GM18526 (cell line): Measurements from ENCODE around the gene FOXF1.

Experiments
- POLR2A ChIP-seq: IDR thresholded peaks from 3 replicates; pipeline ENCODE4 v1.6.1; 2011; ENCODE audit not compliant: insufficient read length; ENCODE audit errors: extremely low read depth

The FOXF1 gene

GRCh38 chr16:86498155-86498670 lies 12.1 kb upstream of the FOXF1 start:
- TF ChIP-seq POLR2A, result no peak

- no peak for TF ChIP-seq POLR2A
Measured at GRCh38 chr16:86498671-86499439, 11.5 kb upstream of the FOXF1 start.

GRCh38 chr16:86499440-86499786 lies 10.9 kb upstream of the FOXF1 start:
- TF ChIP-seq POLR2A, result no peak

GRCh38 chr16:86499889-86500707 lies 10.2 kb upstream of the FOXF1 start:
- no peak for TF ChIP-seq POLR2A

GRCh38 chr16:86500708-86501510 lies 9.4 kb upstream of the FOXF1 start:
- TF ChIP-seq POLR2A, result no peak

- TF ChIP-seq POLR2A, result no peak
Measured at GRCh38 chr16:86501989-86502855, 8.1 kb upstream of the FOXF1 start.

- no peak for TF ChIP-seq POLR2A
Measured at GRCh38 chr16:86502856-86503748, 7.2 kb upstream of the FOXF1 start.

GRCh38 chr16:86503830-86504229 lies 6.5 kb upstream of the FOXF1 start:
- TF ChIP-seq POLR2A, result no peak

GRCh38 chr16:86504315-86505184 lies 5.8 kb upstream of the FOXF1 start:
- TF ChIP-seq POLR2A, result no peak

- TF ChIP-seq POLR2A, result no peak
Measured at GRCh38 chr16:86505185-86505898, 5.0 kb upstream of the FOXF1 start.

GRCh38 chr16:86505899-86506864 lies 4.1 kb upstream of the FOXF1 start:
- no peak for TF ChIP-seq POLR2A
